Measurements from ENCODE around the gene SRXN1. TPM values are rescaled to one million over a fixed set of nuclear protein-coding genes. Genes with fewer than 3 reads are reported as not detected.

The SRXN1 gene
- 55.5 and 79.9 TPM in 2 replicates for total RNA-seq

GRCh38 chr20:653110-653589 lies at the start of gene SRXN1:
TSS of gene SRXN1 (minus strand) at chr20:653200. CDS start at chr20:653185, 15 bp downstream.

DNA sequence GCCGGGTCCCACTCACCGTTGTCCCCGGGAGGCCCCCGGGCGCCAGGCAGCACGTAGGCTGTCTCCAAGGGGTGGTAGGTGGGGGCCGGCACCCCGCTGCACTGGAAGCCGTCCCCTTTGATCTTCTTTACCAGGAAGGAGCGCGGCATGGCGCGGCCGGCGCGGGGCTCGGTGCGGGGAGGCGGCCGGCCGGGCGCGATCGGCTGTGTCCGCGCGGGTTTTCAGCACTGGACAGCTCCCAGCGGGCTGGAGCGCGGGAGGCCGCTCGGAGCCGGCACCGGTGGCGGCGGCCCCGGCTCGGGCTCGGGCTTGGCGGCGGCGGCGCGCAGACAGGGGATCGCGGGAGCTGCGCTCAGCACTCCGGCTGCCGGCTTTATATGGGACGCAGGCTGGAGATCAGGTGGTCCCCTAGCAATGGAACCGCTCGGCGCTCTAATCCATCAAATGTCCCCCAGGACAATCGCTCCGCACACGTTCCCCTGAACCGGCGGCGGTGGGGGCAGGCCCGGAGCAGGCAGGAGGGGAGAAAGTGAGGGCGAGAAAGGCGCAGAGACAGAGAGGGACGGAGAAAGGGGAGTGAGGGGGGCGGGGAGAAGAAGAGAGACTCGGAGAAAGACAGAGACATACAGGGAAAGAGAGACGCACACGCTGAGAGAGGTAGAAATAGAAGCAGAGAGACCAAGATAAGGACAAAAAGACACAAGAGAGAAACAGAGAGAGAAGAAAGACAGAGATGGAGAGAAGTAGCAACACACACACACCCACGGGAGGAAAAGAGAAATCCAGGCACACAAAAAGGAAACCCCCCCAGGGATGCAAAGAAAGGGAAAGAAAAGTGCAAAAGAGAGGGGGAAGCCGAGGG lies 22.7 kb upstream of the SRXN1 start, which contains the start of gene SCRT2:
Gene SCRT2 (minus strand): TSS at position 350 of the 862 bp plus-strand sequence. CDS start 201 bp downstream, at position 149.

DNA sequence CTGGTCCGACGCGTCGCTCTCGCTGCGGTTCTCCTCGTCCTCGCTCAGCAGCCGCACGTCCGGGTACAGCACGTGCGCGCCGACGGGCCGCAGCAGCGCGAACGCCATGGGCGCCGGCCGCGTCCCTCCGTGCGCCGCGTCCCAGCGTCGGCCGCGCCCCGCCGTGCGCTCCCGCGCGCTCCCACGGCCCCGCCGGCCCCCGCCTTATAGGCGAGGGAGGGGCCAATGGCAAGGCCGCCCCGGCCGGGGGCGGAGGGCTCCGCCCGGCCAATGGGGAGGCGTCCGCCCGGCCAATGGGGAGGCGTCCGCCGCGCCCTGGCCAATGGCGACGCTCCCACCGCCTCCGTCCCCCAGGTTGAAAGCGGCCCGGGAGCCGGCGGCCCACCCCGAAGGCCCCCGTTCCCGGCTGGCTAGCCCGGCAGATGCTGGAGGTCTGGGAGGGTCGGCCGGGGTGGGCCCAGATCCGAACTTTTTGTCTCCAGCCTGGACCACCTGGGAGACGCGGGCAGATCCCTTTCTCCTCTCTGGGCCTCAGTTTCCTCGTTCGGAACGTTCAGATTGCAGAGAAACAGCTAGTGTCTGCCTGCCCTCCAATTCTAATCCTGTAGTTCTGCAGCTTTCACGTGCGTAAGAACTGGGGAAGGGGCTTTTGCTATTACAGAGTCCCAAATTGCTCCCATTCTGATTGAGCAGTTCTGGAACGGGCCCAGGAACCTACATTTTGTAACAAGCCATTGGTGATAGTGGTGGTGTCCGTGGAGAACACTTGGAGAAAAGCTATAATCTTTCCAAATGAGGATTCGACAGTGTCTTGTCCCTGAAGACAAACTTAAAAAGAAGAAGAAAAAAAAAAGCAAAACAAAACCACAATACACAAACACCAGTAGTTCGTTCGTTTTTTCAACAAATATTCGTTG lies 42.6 kb downstream of the SRXN1 start, which contains the start of gene TCF15:
Gene TCF15 (minus strand): TSS at position 180 of the 917 bp plus-strand sequence. CDS start 72 bp downstream, at position 108.

Other genes starting within 250 kb of the SRXN1 start
- gene RBCK1, start 244.9 kb downstream of the SRXN1 start, total RNA-seq, result 52.0 and 91.2 TPM in 2 replicates
- gene TBC1D20, start 190.7 kb downstream of the SRXN1 start, total RNA-seq, result 18.7 and 21.4 TPM in 2 replicates
- gene CSNK2A1, start 109.4 kb downstream of the SRXN1 start, total RNA-seq, result 95.5 and 149 TPM in 2 replicates
- 0.32 and 2.0 TPM in 2 replicates for gene TCF15, start 42.9 kb downstream of the SRXN1 start, total RNA-seq
- not detected in 2 replicates for gene SCRT2, start 22.6 kb upstream of the SRXN1 start, total RNA-seq
- gene SLC52A3, start 115.3 kb upstream of the SRXN1 start, total RNA-seq, result not detected in 2 replicates
- 2.3 and 3.3 TPM in 2 replicates for gene FAM110A, start 180.5 kb upstream of the SRXN1 start, total RNA-seq

Data from epithelial cell of umbilical artery (primary cell).